Measurements from ENCODE around the gene SPATS1.
A peak's percentile ranks its signal among the peaks of the same experiment; 100 is the strongest.

The SPATS1 gene

GRCh38 chr6:44387346-44388134 is 45.1 kb downstream of the SPATS1 start, which contains the start of gene CDC5L:
CDC5L (plus strand) TSS chr6:44387706; CDS start chr6:44387824, 118 bp downstream.
- DNase-seq (ENCODE audit: low read depth in 2 of 2): peak; percentile 83 to 89

GRCh38 chr6:44388135-44388487 is 45.7 kb downstream of the SPATS1 start:
- DNase-seq (ENCODE audit: low read depth in 2 of 2): peak in 1 of 2 donors; percentile 3

GRCh38 chr6:44388887-44389286 is 46.4 kb downstream of the SPATS1 start:
- no peak for DNase-seq (ENCODE audit: low read depth in 2 of 2)

GRCh38 chr6:44390158-44390683 is 47.8 kb downstream of the SPATS1 start:
- DNase-seq (ENCODE audit: low read depth in 2 of 2): no peak

Measured in stimulated activated CD4-positive, alpha-beta T cell treated with anti-CD3 and anti-CD28 coated beads, Interleukin-4, amount 100 ng/mL, for 48 hours (primary cell).